Epidermal melanocyte (primary cell): ENCODE data around the gene NRM.
"Not testable (repeated sequence)": the region's sequence is repeated elsewhere in the genome, so short reads cannot be mapped to it uniquely, and the experiment has no call there.

ENCODE experiments used
- DNase-seq: peaks from one replicate; pipeline ENCODE4 v3.0.0; 2011; ENCODE audit warnings: low spot score; ENCODE audit not compliant: insufficient read length

NRM gene

GRCh38 chr6:30690403-30691207, at the start of gene NRM:
Gene NRM, minus strand, starts transcription at chr6:30690984. Its CDS starts 10 bp downstream, at chr6:30690974.
- peak; percentile 72 for DNase-seq

DNA sequence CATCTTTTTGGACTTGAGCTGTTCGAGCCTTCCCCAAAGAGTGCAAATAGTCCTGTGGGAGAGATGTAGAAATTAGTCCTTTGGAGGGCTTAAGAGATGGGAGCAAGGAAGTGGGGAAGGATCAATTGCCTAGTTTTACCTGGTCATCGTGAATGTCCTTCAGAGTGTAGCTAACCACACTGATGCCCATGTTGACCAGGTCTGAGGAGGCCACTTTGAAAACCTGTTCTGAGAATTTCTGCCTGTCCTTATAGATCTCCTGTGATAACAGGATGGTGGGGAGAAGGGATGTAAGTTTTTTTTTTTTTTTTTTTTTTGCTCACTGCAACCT, 49.7 kb upstream of the NRM start:
- no peak for DNase-seq

DNA sequence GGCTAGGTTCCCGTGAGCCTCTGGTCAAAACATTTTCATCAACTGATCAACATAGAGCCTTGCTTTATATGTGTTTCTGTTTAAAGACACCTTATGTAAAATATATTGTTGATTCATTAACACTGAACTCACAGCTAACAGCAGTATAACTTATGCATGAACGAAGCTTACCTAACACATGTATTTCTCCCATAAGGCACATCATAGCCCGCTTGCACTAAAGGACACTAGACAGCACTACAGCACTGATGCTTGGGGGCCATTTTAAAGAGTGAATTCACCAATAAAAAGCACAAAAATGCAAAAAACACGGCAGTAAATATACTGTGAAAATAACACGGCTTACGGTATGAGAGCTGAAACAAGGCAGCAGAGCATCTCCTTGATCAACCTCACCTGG, 47.7 kb upstream of the NRM start:
- no peak for DNase-seq

DNA sequence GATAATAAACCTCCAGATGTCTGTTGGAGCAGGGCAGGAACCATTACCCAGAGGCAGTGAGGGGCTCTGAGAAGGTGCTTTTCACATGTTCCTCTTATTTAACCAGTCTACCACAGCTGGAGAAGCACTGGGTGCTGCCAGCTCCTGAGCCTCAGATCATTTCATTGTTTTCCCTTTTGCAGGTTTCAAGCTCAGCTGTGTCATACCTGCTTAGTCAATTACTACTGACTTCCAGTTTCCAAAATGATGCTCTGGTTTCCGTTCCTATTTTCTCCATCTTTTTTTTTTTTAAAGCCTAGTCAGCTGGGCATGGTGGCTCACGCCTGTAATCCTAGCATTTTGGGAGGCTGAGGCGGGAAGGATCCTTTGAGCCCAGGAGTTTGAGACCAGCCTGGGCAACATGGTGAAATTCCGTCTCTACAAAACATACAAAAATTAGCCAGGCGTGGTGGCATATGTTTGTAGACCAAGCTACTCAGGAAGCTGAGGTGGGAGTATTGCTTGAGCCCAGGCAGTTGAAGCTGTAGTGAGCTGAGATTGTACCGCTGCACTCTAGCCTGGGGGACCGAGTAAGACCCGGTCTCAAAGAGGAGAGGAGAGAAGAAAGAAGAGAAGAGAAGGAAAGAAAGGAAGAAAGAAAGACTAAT, 45.0 kb upstream of the NRM start:
- no peak for DNase-seq

DNA sequence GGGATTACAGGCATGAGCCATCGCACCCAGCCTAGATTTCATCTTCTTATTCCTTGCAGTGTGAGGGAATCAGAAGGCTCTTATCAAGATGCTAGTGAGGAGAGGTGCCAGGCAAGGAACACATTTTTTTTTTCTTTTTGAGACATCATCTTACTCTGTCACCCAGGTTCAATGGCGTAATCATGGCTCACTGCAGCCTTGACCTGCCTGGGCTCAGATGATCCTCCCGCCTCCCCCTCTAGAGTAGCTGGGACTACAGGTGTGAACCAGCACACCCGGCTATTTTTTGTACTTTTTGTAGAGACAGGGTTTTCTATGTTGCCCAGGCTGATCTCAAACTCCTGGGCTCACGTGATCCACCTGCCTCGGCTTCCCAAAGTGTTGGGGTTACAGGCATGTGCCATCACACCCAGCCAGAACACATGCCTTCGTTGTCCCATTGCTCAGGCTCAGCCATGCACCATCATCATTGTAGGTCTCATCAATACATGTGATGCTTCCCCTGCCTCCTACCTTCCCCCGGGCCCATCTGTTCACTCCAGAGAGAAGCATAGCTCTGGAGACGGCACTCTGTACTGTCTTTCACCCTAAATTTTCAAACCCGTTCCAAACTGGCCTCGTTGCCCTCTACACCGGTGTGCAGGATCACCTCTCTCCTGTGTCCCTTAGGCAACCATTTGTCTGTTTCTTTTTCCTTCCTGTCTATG, 41.6 kb upstream of the NRM start:
- no peak for DNase-seq

DNA sequence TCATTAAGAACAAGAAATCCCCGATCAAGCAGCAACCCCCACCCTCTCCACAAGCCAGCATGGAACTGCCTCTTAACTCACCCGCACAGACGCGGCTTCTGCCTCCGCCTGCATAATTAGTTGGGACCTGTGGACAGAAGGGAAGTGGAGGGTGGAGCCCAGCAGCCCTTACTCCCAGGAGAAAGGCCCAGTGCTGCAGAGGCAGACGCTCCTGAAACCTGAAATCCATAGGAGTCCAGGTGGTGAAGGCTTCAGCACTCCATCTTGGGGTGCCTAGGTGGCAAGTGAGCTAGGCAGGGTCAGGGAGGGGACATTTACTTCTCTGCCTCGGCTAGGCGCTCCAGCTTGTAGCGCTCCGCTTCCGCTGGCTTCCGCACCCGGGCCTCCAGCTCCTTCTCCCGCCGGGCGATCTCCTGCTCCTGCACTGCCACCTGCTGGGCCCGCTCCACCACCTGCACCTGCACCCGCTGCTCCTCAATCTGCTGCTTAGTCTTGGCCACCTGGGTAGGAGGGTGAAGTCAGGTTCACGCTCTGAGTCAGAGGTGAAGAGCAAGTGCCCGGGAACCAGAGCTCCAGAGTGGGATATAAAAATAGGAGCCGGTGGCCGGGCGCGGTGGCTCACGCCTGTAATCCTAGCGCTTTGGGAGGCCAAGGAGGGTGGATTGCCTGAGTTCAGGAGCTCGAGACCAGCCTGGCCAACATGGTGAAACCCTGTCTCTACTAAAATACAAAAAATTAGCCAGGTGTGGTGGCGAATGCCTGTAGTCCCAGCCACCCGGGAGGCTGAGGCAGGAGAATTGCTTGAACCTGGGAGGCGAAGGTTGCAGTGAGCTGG, 40.0 kb upstream of the NRM start:
- no peak for DNase-seq

DNA sequence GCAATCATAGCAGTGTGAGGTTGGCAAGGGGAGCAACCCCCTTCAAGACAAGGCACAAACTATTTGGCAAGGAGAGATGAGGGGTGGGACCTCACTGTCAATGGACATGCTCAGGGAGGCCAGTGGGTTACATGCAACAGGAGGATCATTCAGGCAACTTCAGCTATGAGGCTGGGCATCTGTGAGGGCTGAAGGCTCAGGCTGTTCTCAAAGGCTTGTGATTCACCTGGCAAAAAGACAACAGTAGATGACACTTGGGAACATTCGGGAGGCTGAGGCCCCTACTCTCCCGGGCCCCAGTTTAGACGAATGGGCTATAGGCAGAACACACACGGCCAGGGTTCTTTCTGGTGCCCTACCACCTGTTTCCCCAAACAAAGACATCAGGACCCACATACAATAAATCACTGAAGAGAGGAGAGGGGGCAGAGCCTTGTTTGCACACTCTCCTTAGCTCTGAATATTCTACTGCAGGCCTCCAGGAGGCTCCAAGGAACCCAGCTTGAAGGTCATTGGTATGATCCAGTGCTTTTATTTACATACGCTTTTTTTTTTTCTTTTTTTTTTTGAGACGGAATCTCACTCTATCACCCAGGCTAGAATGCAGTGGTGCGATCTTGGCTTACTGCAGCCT, 37.3 kb upstream of the NRM start:
- no peak for DNase-seq

- DNase-seq: no peak
Observed at GRCh38 chr6:30726506-30727413, 36.0 kb upstream of the NRM start.

DNA sequence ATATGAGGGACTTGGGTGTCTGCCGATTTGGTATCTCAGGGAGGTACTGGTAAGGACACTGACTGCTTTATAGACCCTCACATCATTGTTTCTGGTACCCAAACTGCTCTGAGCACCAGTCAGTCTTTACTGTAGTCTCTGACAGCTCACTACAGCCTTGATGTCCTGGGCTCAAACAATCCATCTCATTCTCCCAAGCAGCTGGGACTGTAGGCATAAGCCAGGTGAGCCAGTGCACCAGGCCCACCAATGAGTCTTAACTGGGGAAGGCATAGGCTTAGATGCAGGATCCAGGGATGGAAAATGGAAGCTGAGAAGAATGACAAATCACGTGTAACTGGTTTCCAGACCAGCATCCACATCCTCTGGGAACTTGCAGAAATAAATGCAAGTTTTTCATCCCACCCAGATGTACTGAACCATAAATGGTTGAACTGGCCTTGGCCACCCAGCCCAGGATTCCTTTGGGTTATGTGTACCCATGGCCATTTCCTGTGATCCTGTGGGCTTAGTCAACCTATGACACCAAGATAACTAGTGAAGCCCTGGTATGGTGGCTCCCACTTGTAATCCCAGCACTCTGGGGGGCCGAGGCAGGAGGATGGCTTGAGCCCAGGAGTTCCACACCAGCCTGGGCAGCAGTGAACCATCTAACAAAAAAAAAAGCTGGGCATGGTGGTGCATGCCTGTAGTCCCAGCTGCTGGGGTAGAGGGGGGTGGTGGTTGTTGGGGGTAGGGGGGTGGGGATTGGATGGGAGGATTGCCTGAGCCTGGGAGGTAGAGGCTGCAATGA, 35.1 kb upstream of the NRM start:
- no peak for DNase-seq

- DNase-seq: no peak
Observed at GRCh38 chr6:30724906-30725667, 34.3 kb upstream of the NRM start.

DNA sequence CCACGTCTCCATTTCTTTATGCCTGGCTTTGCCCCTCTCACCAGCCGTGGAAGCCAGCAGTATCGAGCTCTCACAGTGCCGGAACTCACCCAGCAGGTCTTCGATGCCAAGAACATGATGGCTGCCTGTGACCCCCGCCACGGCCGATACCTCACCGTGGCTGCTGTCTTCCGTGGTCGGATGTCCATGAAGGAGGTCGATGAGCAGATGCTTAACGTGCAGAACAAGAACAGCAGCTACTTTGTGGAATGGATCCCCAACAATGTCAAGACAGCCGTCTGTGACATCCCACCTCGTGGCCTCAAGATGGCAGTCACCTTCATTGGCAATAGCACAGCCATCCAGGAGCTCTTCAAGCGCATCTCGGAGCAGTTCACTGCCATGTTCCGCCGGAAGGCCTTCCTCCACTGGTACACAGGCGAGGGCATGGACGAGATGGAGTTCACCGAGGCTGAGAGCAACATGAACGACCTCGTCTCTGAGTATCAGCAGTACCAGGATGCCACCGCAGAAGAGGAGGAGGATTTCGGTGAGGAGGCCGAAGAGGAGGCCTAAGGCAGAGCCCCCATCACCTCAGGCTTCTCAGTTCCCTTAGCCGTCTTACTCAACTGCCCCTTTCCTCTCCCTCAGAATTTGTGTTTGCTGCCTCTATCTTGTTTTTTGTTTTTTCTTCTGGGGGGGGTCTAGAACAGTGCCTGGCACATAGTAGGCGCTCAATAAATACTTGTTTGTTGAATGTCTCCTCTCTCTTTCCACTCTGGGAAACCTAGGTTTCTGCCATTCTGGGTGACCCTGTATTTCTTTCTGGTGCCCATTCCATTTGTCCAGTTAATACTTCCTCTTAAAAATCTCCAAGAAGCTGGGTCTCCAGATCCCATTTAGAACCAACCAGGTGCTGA, 33.3 kb upstream of the NRM start:
- not testable (repeated sequence) for DNase-seq

GRCh38 chr6:30723159-30723842, 32.5 kb upstream of the NRM start:
- not testable (repeated sequence) for DNase-seq

DNA sequence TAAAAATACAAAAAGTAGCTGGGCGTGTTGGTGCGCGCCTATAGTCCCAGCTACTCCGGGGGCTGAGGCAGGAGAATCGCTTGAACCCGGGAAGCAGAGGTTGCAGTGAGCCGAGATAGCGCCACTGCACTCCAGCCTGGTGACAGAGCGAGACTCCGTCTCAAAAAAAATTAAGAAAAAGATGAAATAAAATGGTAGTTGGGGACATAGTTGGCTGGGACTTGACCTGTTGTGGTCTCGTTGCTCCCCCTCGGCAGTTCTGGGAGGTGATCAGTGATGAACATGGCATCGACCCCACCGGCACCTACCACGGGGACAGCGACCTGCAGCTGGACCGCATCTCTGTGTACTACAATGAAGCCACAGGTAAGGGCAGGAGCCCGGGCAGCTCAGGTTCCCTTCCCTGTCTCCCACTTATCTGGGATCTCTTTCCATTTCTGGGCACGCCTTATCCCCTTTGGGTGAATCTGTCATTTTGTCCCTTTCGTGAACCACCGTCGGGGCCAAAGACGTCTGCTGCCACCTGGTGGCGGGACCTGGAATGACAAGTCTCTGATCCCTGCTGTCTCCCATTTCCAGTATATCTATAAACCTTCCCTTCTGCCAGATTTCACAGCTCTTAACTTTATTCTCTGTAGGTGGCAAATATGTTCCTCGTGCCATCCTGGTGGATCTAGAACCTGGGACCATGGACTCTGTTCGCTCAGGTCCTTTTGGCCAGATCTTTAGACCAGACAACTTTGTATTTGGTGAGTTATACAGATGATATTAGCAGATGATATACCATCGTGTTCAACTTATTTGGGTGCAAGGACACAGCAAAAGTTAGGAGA, 31.7 kb upstream of the NRM start:
- DNase-seq: peak; percentile 60

- not testable (repeated sequence) for DNase-seq
Observed at GRCh38 chr6:30722025-30722279, 31.2 kb upstream of the NRM start.

GRCh38 chr6:30721198-30722024, 30.6 kb upstream of the NRM start:
- DNase-seq: peak; percentile 69
